ENCODE measurements around the gene SF3B2.

- no peak for TF ChIP-seq CTCF (IDR thresholded peaks at IDR 0.05)
- no peak for TF ChIP-seq POLR2A (IDR thresholded peaks at IDR 0.05)
These were observed 40.3 kb upstream of the SF3B2 start, which contains the start of gene CST6 for GRCh38 chr11:66011785-66012303.
